Gastrocnemius medialis (tissue), 4 donors: ENCODE results near the gene TPO. TPM values are rescaled to one million over a fixed set of nuclear protein-coding genes. Genes with fewer than 3 reads are reported as not detected.
"Not testable (repeated sequence)": the region's sequence is repeated elsewhere in the genome, so short reads cannot be mapped to it uniquely, and the experiment has no call there.

Experiments used
- ATAC-seq, 2 donors: fragments of 150-250 bp; one replicate each; pipeline ENCODE4 v1.9.1; 2016
- DNase-seq, 2 donors: peaks; one replicate each; pipeline ENCODE4 v3.0.0-alpha.2; 2019
- H3K27ac ChIP-seq, 4 donors: fragments of 200-600 bp; sonication (generic); 1 replicate in 1 of 4; 2 replicates in 3 of 4; pipeline ENCODE4 v1.5.1; 2016 to 2018; ENCODE audit warnings: mild to moderate bottlenecking in 2 of 4, moderate library complexity in 1 of 4
- H3K27me3 ChIP-seq, 3 donors: fragments of 200-600 bp; sonication (generic) in 2 of 3; 1 replicate in 1 of 3; 2 replicates in 2 of 3; pipeline versions ENCODE4 v1.5.1 to v1.6.0; 2016 to 2019; ENCODE audit warnings: mild to moderate bottlenecking in 1 of 3, moderate library complexity in 1 of 3
- H3K36me3 ChIP-seq, 2 donors: fragments of 200-600 bp; sonication (generic) in 1 of 2; one replicate each; pipeline ENCODE4 v1.5.1; 2017 to 2018
- H3K4me1 ChIP-seq, 2 donors: fragments of 200-600 bp; sonication (generic) in 1 of 2; one replicate each; pipeline ENCODE4 v1.5.1; 2016 to 2017; ENCODE audit warnings: mild to moderate bottlenecking in 2 of 2
- H3K4me3 ChIP-seq, 4 donors: fragments of 200-600 bp; sonication (generic) in 3 of 4; 1 replicate in 1 of 4; 2 replicates in 3 of 4; pipeline ENCODE4 v1.5.1; 2016 to 2019; ENCODE audit warnings: mild to moderate bottlenecking in 2 of 4
- H3K9me3 ChIP-seq, 3 donors: fragments of 200-600 bp; sonication (generic) in 2 of 3; 1 replicate in 1 of 3; 2 replicates in 2 of 3; pipeline ENCODE4 v1.5.1; 2016 to 2019
- CTCF ChIP-seq, 5 experiments: fragments of 450-650 bp in 3 of 5; fragments of 200-600 bp in 2 of 5; sonication (generic) in 2 of 5; IDR thresholded peaks in 4 of 5; conservative IDR thresholded peaks in 1 of 5; 1 replicate in 4 of 5; 2 replicates in 1 of 5; pipeline ENCODE4 v1.5.1; 2016 to 2019; ENCODE audit warnings: antibody characterized with exemption in 5 of 5, mild to moderate bottlenecking in 3 of 5, moderate library complexity in 3 of 5
- POLR2A ChIP-seq, 2 donors: fragments of 450-650 bp; IDR thresholded peaks; one replicate each; pipeline ENCODE4 v1.6.1; 2017; ENCODE audit warnings: antibody characterized with exemption in 2 of 2, mild to moderate bottlenecking in 2 of 2, moderate library complexity in 2 of 2
- in situ Hi-C, 4 donors: fragments of 200-750 bp; cut with MboI; loops; one replicate each; pipeline versions ENCODE4 v1.15.0 to v1.8.0; 2017; ENCODE audit warnings: low sequenced_read_pairs in 4 of 4
- intact Hi-C: fragments of 100-400 bp; cut with DNase I; formaldehyde crosslinking; loops from one replicate; pipeline ENCODE4 v1.15.1; 2023; ENCODE audit warnings: low total_unique reads
- total RNA-seq, 4 donors: library from RNA; depleted of rRNA; stranded (reverse); fragments of >200 nt; gene quantifications; one replicate each; pipeline versions ENCODE4 v1.1.0 to v1.2.3, GENCODE V29; 2016

The TPO gene
- total RNA-seq, 4 donors from 2014 or later = 3.3 to 11.6 (median 5.3) TPM

DNA sequence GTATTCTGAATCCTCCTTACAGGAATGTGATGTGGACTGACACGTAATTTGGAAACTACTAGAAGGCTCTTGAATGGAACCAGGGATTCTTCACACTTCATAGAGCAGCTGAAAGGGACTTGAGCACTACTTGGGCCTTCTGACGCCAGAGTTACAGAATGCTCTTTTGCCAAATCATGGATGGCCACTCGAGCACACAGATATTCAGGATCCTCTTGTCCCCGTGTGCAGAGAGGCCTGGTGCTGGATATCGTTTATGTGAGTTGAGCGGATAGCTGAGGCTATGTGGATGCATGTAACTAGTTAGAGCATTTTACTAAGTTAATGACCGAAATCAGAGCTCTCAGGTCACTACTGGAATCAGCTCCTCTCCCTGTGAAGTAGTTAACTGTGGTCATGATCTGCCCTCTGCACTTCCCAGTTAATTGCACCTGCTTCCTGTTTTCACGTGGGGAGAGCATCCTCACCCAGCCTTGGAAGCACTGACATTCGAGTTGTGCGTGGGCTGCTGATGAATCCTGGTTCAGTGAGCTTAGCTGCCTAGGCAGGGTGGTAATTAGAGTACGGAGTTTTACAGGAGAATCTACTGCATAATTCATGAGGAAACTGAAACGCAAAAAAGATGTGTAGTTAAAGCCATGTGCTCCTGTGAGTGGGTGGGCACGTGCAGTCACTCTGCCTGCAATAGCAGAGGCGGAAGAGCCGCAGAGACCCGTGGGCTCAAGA, 5.2 kb upstream of the TPO start:
- Histone ChIP-seq H3K4me1 (no peaks in the 10 kb centered on the region), H3K36me3 (no peaks in the 10 kb centered on the region), H3K9me3 (no peaks in the 10 kb centered on the region), H3K27me3 (no peaks in the 10 kb centered on the region), H3K27ac (no peak overlapping the region), H3K4me3 (no peak overlapping the region)
- TF ChIP-seq POLR2A (IDR thresholded peaks at IDR 0.05) = no peak
- TF ChIP-seq CTCF (IDR thresholded peaks at IDR 0.05 in 4 of 5, conservative IDR thresholded peaks at IDR 0.05 in 1 of 5) = no peak
- intact Hi-C loops = no loop called here
- DNase-seq (no peak), ATAC-seq (no peak)
- in situ Hi-C loops = no loop called here

GRCh38 chr2:1414121-1414520, 858 bp downstream of the TPO start:
- no peak overlapping the region for H3K4me3 ChIP-seq
- in situ Hi-C loops (no loop called here), intact Hi-C loops (no loop called here)
- H3K4me1 ChIP-seq = no peaks in the 10 kb centered on the region
- DNase-seq (no peak), ATAC-seq (no peak)
- no peak overlapping the region for H3K27ac ChIP-seq
- H3K27me3 ChIP-seq = no peaks in the 10 kb centered on the region
- H3K36me3 ChIP-seq = no peaks in the 10 kb centered on the region
- no peak for TF ChIP-seq POLR2A (IDR thresholded peaks at IDR 0.05)
- TF ChIP-seq CTCF (IDR thresholded peaks at IDR 0.05 in 4 of 5, conservative IDR thresholded peaks at IDR 0.05 in 1 of 5) = no peak
- H3K9me3 ChIP-seq = no peaks in the 10 kb centered on the region

GRCh38 chr2:1414901-1415300, 1.6 kb downstream of the TPO start:
- intact Hi-C loops, ATAC-seq, H3K9me3 ChIP-seq, DNase-seq, H3K4me1 ChIP-seq, H3K27me3 ChIP-seq, in situ Hi-C loops, H3K36me3 ChIP-seq, H3K4me3 ChIP-seq, H3K27ac ChIP-seq: not testable (repeated sequence)

DNA sequence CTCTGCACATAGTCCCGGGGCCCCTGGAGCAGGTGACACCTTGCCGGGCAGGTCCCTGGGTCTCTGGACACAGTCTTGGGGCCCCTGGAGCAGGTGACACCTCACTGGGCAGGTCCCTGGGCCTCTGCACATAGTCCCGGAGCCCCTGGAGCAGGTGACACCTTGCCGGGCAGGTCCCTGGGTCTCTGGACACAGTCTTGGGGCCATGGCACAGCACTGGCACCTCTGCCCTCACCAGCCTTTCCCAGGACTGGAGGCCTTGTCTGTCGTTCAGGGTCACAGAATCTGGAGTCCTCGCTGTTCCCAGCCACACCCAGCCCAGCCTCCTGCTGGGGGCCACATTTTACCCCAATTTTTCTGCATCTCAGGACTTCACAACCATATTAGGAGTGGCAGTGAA, 2.2 kb downstream of the TPO start:
- H3K4me1 ChIP-seq = no peaks in the 10 kb centered on the region
- H3K4me3 ChIP-seq = no peak overlapping the region
- no peaks in the 10 kb centered on the region for H3K27me3 ChIP-seq
- in situ Hi-C loops = no loop called here
- intact Hi-C loops = no loop called here
- H3K9me3 ChIP-seq = no peaks in the 10 kb centered on the region
- DNase-seq (no peak), ATAC-seq (no peak)
- TF ChIP-seq CTCF (IDR thresholded peaks at IDR 0.05 in 4 of 5, conservative IDR thresholded peaks at IDR 0.05 in 1 of 5) (no peak), POLR2A (IDR thresholded peaks at IDR 0.05) (no peak)
- H3K27ac ChIP-seq = no peak overlapping the region
- no peaks in the 10 kb centered on the region for H3K36me3 ChIP-seq

DNA sequence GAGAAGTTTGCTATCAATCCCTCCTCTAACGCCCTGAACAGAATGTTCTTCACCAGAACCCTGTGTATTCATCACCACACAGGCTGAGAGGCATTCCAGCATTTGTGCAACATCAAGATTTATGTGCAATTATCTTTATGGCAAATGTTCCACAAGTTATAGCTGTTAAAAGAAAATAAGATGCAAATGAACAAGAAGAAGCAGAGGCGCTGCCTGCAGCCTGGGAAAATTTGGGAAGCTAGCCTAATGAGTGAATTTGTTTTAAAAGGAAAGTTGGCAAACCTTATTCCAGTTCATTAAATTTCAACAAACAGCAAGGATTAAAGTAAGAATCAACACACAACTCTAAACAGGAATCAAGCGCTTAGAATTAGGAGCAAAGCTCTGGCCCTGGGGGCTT, 5.3 kb downstream of the TPO start:
- Histone ChIP-seq H3K4me3 (no peak overlapping the region), H3K9me3 (no peaks in the 10 kb centered on the region), H3K27me3 (no peaks in the 10 kb centered on the region), H3K4me1 (no peaks in the 10 kb centered on the region), H3K36me3 (no peaks in the 10 kb centered on the region), H3K27ac (no peak overlapping the region)
- ATAC-seq (no peak), DNase-seq (no peak)
- in situ Hi-C loops (no loop called here), intact Hi-C loops (no loop called here)
- TF ChIP-seq CTCF (IDR thresholded peaks at IDR 0.05 in 4 of 5, conservative IDR thresholded peaks at IDR 0.05 in 1 of 5) (no peak), POLR2A (IDR thresholded peaks at IDR 0.05) (no peak)
